Islet precursor cell (in vitro differentiated cells): ENCODE data around the gene ARV1.
A peak's percentile ranks its signal among the peaks of the same experiment; 100 is the strongest.
"Not testable (repeated sequence)": the region's sequence is repeated elsewhere in the genome, so short reads cannot be mapped to it uniquely, and the experiment has no call there.

Source experiments
- DNase-seq: peaks from one replicate; pipeline ENCODE4 v3.0.0-alpha.2; 2018

ARV1 gene

GRCh38 chr1:230977761-230978490, 968 bp upstream of the ARV1 start:
- DNase-seq, result no peak

GRCh38 chr1:230979389-230979716, 459 bp downstream of the ARV1 start:
- no peak for DNase-seq

- no peak for DNase-seq
Observed at GRCh38 chr1:230979952-230980351, 1.1 kb downstream of the ARV1 start.

- no peak for DNase-seq
Observed at GRCh38 chr1:230982696-230983095, 3.8 kb downstream of the ARV1 start.

GRCh38 chr1:230983811-230984210, 4.9 kb downstream of the ARV1 start:
- no peak for DNase-seq

GRCh38 chr1:230984622-230985515, 6.0 kb downstream of the ARV1 start:
- DNase-seq, result not testable (repeated sequence)

GRCh38 chr1:230985711-230986110, 6.8 kb downstream of the ARV1 start:
- no peak for DNase-seq

- peak; percentile 74 for DNase-seq
Observed at GRCh38 chr1:230986976-230987375, 8.1 kb downstream of the ARV1 start.

GRCh38 chr1:230987448-230987847, 8.6 kb downstream of the ARV1 start:
- no peak for DNase-seq

GRCh38 chr1:230992100-230992774, 13.3 kb downstream of the ARV1 start:
- no peak for DNase-seq

GRCh38 chr1:230994860-230995259, 16.0 kb downstream of the ARV1 start:
- no peak for DNase-seq

- no peak for DNase-seq
Observed at GRCh38 chr1:231000201-231000600, 21.3 kb downstream of the ARV1 start.

GRCh38 chr1:231000639-231001038, 21.7 kb downstream of the ARV1 start:
- DNase-seq, result no peak

- DNase-seq, result no peak
Observed at GRCh38 chr1:231001892-231002291, 23.0 kb downstream of the ARV1 start.

GRCh38 chr1:231007535-231007934, 28.6 kb downstream of the ARV1 start:
- DNase-seq, result not testable (repeated sequence)

- DNase-seq, result no peak
Observed at GRCh38 chr1:231011360-231011759, 32.5 kb downstream of the ARV1 start.

- no peak for DNase-seq
Observed at GRCh38 chr1:231011963-231012362, 33.1 kb downstream of the ARV1 start.

GRCh38 chr1:231013391-231014015, 34.6 kb downstream of the ARV1 start:
- DNase-seq, result no peak

- DNase-seq, result no peak
Observed at GRCh38 chr1:231016234-231016633, 37.3 kb downstream of the ARV1 start.

GRCh38 chr1:231016966-231017365, 38.1 kb downstream of the ARV1 start:
- DNase-seq, result no peak

- no peak for DNase-seq
Observed at GRCh38 chr1:231019711-231020110, 40.8 kb downstream of the ARV1 start.

- no peak for DNase-seq
Observed at GRCh38 chr1:231020139-231020601, 41.3 kb downstream of the ARV1 start.

- no peak for DNase-seq
Observed at GRCh38 chr1:231020816-231021215, 41.9 kb downstream of the ARV1 start.
